ENCODE measurements around the gene TMEM138.
A peak's percentile ranks its signal among the peaks of the same experiment; 100 is the strongest.

Gene TMEM138

DNA sequence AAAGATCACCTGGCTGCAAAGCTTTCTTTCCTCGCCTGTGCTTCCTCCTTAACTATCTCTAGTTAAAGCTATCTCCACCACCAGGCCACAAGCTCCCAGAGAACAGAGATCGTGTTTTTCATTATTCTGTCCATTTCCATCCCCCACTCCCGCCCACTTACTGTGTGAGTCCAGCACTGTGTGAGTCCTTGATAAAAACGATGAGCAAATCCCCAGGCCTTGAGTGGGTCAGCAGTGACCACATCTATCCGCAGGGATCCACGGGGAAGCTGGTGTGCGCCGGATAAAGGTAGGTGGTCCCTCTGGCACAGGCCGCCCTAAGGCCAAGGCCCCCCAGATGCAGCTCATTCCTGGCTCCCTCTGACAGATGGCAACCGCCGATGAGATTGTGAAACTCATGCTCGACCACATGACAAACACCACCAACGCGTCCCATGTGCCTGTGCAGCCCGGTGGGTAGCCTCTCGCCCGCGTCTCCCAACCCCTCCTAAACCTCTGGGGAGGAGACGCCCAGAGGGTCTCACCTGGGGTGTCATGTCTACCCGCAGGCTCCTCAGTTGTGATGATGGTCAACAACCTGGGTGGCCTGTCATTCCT is 19.9 kb upstream of the TMEM138 start:
- no peak for DNase-seq

GRCh38 chr11:61343792-61344745 is 18.1 kb upstream of the TMEM138 start:
- no peak for DNase-seq

- no peak for DNase-seq
Measured at GRCh38 chr11:61345170-61345610, 17.0 kb upstream of the TMEM138 start.

DNA sequence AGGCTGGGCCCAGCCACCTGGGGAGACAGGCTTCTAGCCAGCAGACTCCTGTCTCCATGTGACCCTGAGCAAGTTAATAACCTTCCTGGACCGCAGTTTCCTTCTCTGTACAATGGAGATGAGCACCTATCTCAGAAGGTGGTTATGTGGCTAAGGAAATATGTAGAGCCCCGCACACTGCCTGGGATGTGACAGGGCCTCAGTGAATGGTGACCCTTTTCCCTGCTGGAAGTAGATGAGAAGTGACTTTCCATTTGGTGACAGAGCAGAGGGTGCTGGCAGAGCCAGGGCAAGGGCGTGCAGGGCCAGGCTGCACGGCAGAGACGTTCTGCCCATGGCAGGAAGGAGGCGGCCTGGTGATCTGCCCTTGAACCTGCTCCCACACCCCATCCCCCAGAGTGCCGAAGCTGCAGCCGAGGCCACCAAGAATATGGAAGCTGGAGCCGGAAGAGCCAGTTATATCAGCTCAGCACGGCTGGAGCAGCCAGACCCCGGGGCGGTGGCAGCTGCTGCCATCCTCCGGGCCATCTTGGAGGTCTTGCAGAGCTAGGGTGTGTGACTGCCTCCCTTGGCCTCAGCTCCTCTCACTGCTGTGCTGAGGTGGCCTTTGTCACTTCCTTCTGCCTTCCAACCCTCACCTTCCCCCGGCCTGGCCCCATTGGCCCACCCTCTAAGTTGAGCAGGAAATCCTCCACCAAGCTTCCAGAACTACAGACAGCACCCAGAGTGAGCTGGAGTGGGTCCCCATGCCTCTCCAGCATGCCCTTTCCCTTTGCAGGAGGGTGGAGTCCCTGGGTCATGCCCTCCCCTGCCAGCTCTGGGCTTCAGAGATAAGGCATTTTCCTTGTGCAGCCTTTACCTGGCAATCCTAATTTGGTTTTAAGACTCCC is 16.0 kb upstream of the TMEM138 start:
- no peak for DNase-seq

- DNase-seq: no peak
Measured at GRCh38 chr11:61347916-61348461, 14.2 kb upstream of the TMEM138 start.

- DNase-seq: no peak
Measured at GRCh38 chr11:61349189-61349751, 12.9 kb upstream of the TMEM138 start.

DNA sequence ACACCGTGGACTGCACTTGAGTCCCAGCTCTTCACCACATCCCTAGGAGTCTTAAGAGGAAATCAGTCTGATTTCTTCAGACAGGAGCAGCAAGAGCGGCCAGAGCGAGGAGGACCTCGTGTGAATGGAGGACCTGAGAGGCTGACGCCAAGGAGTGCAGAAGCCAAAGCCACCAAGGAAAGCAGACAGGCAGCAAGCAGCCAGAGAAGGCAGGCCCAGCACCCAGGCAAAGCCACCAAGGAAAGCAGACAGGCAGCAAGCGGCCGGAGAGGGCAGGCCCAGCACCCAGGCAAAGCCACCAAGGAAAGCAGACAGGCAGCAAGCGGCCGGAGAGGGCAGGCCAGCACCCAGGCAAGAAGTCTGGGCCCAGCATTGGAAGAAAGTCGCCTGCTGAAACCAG is 12.3 kb upstream of the TMEM138 start:
- no peak for DNase-seq

DNA sequence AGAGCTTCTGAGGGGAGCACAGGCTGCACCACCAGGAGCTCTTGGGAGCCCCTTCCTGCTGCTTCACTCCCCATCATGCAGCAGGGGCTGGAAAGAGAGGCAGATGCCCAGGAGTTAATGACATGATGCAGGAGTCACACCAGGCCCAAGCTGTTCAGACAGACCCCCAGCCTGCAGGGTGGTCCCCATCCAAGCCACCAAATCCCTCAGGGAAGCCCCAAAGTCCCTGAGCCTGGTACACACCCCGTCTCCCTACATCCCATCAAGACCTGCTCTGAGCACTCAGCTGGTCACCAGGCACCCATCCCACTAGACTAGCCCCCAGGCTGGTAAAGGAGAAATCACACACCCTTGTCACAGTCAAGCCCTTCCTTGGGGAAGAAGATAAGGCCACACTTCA is 11.8 kb upstream of the TMEM138 start:
- DNase-seq: no peak

GRCh38 chr11:61350803-61351202 is 11.4 kb upstream of the TMEM138 start:
- DNase-seq: no peak

DNA sequence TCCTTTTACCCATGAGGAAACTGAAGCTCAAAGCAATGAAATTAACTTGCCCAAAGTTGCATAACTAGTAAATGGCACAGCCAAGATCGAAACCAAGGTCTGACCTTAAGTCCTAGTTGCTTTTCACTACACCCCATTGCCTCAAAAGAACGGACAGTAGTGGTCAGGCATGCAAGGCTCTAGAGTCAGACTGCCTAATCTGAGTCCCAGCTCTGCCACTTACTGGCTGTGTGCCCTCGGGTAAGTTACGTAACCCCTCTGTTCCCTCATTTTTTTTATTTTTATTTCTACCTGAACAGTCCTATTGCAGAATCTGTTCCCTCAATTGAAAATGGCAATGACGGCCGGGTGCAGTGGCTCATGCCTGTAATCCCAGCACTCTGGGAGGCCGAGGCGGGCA is 10.1 kb upstream of the TMEM138 start:
- DNase-seq: no peak

DNA sequence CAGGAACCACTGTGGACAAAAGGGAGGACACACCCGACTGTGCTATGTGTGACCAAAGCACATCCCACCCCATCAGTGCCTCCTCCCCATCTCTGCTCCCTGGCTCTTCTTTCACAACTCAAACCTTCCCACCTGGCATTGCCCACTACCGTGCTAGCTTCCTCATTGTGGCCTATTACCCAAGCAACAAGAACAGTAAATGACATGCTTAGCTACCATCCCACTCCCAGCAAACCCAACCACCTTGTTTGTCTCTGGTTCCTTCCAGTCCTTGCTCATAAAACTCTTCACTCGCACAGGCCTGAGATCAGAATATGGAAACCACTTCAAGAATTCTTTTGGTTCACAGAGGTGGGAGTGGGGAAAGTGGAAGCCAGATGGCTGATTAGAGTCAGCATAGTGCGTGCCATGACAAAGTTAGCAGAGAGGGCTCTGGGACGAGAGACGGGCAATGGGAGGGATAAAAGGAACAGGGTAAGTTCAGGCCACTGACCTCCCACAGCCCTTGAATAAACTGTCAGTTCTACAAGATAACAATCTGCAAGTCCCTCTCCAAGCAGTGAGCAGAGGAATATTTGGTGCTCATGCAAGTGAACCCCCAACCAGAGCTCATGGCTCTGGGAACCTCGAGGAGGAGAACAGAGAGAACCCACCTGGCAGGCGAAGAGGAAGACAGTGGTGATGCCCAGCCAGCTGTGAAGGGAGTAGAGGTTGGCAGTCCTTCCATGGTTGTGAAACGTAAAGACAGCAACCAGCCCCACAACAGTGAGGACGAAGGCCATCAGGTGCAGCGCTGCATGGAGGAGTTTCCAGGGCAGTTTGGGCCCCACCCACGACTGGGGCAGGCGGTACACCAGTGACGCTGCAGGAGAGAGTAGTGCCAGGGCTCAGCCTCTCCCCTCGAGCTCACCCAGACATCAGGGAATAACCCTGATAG is 8.8 kb upstream of the TMEM138 start:
- no peak for DNase-seq

- DNase-seq: no peak
Measured at GRCh38 chr11:61354208-61354607, 8.0 kb upstream of the TMEM138 start.

GRCh38 chr11:61356706-61357105 is 5.5 kb upstream of the TMEM138 start:
- DNase-seq: no peak

- DNase-seq: no peak
Measured at GRCh38 chr11:61357233-61357893, 4.8 kb upstream of the TMEM138 start.

- no peak for DNase-seq
Measured at GRCh38 chr11:61357894-61358239, 4.3 kb upstream of the TMEM138 start.

GRCh38 chr11:61358566-61358965 is 3.6 kb upstream of the TMEM138 start:
- DNase-seq: no peak

GRCh38 chr11:61359516-61359915 is 2.7 kb upstream of the TMEM138 start:
- no peak for DNase-seq

- peak; percentile 43 for DNase-seq
Measured at GRCh38 chr11:61361237-61361740, 885 bp upstream of the TMEM138 start.

- peak; percentile 81 for DNase-seq
Measured at GRCh38 chr11:61362542-61362875, 335 bp downstream of the TMEM138 start.

DNA sequence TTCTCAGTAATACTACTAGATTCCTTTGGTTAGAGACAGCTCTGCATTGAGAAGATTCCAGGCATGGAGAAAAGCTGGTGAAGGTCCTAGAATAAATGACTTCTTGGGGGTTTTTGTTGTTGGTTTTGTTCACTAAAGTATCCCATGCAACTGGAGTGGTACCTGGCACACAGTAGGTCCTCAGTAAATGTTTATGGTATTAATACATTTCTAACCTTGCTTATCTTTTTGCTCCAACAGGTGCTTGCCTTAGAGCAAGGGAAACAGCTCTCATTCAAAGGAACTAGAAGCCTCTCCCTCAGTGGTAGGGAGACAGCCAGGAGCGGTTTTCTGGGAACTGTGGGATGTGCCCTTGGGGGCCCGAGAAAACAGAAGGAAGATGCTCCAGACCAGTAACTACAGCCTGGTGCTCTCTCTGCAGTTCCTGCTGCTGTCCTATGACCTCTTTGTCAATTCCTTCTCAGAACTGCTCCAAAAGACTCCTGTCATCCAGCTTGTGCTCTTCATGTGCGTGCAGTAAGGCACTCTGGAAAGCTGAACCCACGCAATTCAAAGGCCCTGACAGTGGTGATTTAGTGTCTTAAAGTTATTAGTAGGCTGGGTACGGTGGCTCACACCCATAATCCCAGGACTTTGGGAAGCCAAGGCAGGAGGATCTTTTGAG is 2.0 kb downstream of the TMEM138 start:
- no peak for DNase-seq

Measured in NCI-H510A treated with DMSO at 0.1 percent for 48 hours (cell line).